UCSD-AML1 (cell line): ENCODE measurements around the gene SLC29A1.
A peak's percentile ranks its signal among the peaks of the same experiment; 100 is the strongest.
"Not testable (repeated sequence)": the region's sequence is repeated elsewhere in the genome, so short reads cannot be mapped to it uniquely, and the experiment has no call there.

Source experiments
- DNase-seq: peaks from one replicate; lab custom pipeline; 2025; ENCODE audit not compliant: unreplicated experiment; lab: John Stamatoyannopoulos, UW

Gene SLC29A1

DNA sequence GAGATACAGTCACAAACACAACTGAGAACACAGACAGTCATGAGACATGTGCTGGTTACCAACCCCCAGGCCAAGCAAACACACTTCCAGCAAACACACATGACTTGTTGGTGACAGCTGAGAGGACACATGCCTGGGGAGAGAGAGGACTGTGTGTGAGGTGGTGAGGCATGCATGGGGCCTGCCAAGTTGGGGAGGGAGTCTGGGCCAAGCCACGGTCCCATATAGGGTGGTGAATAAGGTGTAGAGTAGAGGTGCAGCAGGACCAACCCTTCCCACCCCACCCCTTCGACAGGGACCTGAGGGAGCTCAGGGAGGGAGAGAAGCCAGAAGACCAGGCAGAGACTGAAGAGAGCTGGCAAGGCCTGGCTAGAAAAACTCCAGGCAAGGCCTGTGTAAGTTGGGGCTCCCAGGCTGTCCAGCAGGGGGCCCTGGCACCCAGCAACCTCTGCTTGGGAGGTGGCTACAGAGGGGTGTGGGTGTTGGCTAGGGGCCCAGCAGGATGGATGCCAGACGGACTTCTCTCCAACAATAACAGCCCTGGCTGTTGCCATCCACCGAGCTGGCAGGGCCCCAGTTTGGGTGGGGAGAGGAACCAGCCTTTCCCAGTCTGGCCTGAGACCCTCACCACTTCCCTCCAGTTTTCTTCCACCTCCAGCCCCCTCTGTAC is 2.0 kb upstream of the SLC29A1 start:
- DNase-seq, result peak; percentile 83

DNA sequence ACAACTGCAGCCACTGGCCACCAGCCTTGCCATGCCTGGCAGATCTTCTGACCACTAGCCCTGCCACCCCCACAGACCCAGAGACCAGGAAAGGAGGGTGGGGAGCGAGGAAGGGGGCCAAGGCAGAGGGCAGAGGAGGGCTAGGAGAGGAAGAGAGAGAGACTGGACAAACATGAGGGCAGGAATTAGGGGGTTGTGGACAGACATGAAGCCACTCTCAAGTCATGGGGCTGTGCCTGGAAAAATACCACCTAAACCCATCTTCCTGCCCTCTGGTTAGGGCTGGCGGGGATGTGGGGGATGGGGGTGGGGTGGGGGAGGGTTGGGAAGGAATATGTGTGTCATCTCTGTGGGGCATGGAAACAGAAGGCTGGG is 1.4 kb upstream of the SLC29A1 start:
- DNase-seq, result no peak

DNA sequence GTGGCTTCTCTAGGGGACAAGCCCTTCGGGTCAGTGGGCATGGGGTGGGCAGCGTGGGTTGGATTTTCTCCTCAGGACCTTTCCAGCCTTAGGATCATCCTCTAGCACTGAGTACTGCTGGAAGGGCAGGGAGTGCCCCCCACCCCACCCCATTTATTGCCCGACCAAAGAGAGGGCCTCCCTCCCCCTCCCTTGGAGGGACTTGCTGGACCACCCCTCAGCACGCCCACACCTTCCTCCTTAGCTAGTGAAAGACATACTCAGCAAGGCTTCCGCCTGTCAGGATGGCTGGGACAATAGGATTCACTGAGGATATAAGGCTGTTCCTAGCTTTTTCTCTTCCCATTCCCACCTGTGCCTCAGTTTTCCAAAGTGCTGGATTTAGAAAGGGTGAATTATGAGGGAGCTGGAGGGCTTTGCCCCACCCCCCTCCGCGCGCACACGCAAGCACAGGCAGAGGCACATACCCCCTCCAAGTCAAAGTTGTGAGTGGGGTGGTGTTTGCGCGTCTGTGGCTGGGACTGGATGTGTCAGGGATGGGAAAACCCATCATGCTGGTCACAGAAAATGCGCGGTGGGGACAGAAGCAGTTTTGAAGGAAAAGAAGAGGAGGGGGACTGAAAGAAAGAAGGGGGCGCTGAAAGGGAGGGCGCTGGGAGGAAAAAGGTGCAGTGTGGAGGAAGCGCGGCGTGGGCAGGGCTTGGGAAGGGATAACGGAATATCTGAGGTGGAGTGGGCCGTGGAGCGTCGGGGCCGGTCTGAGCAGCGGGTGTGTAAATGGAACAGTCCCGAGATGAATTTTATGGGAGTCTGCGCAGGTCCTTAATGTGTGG is 693 bp upstream of the SLC29A1 start:
- DNase-seq, result no peak

DNA sequence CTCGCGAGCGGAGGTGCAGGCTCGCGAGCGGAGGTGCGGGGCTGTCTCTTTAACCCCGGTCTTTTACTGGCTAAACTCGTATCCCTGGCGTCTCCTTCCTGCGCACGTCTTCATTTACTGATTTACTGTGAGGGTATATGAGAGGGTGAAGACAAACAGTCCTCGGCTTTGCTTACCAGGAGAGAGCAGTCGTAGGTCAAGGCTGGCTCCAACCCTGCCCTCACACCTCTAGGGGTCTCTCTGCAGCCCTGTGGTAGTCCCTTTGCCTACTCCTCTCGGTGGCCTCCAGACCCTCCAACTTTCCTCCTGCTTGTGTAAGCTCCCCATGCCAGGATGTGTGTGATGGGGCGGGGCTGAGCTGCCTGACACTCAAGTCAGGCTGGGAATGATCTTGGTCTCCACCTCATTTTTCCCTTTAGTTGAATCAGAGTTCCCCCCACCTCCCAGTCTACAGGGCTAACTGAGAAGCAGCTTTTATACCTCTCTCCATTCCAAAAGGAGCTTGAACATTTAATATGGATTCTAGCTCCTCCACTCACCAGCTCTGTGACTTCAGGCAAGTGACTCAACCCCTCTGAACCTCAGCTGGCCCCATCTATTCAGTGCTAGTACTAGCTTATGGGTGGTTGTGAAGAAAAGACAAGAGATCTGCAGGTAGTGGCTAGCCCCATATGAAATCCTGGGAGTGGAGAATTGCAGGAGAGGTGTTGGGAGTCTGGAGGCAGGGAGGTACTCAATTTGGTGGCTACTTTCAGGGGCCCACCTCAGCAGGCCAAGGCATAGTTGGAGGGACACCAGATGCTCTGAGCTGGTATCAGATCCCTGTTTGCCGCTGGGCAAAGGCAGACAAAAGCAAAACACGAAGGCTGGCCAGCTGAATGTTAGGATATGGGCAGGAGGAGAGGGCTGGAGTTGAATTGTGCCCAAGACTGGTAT is 902 bp downstream of the SLC29A1 start:
- peak; percentile 44 for DNase-seq

DNA sequence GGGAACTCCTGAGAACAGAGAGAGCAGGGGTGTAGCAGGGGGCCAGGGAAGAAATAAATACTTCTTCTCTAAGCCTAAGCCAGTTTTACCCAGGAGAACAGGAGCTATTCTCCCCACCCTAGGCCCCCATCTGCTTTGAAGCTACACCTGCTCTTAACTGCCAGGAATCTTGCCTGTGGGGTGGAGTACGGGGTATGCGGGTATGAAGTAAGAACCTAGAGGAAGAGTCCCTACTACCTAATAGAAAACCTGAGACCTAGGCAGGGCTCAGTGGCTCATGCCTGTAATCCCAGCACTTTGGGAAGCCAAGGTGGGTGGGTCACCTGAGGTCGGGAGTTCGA is 1.5 kb downstream of the SLC29A1 start:
- DNase-seq, result no peak

DNA sequence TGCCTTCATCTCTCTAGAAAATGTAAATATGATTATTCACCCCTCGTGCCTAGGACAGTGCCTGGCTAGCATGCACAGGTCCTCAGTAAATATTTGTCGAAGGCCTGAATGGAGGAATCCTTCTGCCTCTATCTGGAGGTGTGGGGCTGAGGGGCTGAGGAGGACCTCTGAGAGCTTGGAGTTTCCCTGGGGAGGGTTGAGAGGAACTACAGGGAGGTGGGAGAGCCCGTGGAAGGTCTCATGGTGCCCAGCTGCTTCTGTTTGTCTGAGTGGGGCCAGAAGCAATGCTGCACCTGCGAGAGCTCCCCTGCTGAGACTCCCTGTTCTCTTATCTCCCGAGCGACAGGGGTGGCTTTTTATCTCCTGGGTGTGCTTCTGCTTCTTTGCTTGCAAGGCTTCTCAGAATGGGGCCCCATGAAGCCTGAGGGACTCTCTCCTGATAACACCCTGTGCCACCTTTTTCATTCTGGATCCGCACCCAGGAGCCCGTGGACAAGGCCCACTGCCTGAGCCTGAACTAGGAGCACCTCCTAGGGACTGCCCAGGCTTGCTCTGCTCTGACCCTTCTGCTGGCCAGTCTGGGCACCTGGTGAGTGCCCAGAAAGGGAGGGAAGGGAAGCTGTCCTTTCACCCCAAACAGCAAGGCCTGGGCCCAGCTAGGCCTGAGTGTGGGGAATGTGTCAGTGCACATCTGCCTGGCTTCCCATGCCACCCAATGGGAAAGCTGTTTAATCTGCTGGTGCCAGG is 2.4 kb downstream of the SLC29A1 start:
- DNase-seq, result no peak

DNA sequence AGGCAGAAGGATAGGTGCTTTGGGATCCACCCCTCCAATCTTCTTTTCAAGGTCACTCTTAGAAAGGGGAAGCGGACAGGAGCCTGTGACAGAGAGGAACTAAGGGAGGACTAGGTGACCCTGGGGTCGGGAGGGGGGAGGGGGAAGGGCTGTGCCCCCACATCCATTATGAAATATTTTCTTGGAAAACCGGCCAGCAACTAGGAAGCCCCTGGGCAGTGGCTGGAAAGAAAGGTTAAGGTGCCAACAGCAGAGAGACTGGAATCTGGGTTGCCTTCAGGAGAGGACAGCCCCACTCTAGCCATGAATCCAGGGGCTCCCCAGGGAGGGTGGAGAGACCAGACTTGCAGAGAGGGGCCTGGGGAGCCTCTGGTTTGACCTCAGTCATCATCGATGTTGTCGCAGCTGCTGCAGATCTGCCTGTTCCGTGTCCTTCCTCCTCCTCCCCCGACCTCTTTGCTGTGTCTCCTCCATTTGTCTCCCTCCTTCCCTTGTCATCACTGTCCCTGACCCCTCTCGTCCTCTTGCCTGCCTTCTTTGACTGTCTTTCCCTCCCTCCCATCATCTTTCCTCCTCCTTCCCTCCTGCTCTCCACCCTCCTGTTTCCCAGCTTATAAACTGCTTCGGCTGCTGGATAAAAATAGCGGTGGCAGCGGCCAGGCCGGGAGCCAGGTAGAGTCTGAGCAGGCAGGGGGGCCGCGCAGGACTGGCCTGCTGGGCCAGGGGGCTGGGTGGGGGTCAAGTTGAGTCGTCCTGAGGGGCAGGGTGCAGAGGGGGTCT is 3.2 kb downstream of the SLC29A1 start:
- DNase-seq, result no peak

DNA sequence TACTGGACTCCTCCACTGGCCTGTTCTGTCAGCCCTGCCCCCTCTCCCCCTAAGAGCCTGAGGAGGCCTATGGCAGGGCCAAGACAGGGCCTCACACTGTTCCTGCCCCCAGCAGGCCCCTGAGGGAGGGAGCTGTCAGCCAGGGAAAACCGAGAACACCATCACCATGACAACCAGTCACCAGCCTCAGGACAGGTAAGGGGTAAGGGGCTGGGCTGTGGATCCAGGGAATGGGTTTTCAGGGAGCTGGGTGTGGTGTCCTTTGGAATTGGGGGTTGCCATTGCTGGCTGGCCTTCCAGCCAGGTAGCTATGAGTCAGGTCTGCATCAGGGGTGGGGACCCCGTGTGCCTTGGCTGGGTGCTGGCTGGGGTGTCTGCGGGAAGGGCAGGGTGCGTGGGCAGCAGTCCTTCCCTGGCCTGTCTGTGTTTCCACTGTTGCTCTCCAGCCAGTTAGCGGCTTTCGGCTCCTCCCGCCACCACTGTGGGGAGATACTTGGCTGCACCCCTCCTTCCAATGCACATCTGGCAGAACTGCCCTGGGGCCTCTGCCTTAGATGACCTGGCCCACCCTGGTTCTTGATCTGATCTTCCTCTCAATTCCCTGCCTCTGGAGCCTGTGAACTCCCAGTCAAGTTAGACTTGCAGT is 3.9 kb downstream of the SLC29A1 start:
- no peak for DNase-seq

DNA sequence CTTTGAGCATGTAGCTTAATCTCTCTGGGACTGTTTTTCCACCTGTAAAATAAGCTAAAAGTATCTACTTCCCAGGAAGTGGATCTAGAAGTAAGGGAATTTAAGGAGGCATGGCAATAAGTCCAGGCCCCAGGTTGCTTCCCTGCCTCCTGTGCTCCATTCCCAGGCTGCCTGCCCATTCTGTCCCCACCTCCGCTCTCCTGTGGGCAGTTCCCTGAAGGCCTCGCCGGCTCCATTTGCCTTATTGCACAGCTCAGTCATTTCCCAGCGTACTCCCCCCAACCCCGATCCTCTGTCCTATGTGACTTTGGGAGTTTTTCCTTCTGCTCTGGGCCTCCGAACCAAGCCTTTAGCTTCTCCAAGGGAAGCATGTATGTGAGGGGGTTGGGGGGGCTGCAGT is 4.6 kb downstream of the SLC29A1 start:
- DNase-seq, result no peak

DNA sequence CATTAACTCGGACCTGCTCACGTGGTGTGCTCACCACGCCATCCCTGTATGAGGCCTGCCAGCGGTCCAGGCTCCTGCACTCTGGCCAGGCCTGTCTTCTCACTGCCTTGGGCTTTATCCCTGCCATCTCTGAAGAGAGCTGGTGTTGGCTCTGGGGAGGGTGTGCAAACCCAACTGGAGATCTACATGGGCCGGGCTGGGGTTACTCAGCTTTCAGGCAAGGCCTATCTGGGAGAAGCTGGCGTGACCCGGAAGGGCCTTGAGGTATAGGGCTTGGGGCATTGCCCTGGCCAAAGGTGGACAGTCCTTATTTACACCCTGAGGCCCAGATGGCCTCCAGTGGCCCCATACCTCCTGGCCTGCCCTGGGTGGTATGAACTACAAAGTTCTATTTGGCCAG is 5.0 kb downstream of the SLC29A1 start:
- DNase-seq, result no peak

DNA sequence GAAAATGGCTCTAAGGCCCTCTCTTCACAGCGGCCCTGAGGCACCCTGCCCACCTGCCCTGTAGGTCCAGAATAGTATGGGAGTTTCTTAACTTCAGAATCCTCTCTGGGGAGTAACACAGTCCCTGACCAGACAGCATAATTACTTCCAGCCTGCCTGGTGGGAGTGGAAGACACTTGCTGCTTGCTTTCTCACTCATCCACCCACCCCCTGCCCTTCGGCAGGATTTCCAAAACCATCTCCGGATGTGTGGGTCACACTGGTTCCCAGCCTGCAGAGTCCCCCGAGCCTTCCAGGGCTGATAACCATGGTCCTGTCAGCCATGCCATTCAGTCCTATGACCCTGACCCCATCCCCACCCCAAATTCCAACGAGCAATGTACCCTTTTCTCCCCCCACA is 5.4 kb downstream of the SLC29A1 start:
- no peak for DNase-seq

DNA sequence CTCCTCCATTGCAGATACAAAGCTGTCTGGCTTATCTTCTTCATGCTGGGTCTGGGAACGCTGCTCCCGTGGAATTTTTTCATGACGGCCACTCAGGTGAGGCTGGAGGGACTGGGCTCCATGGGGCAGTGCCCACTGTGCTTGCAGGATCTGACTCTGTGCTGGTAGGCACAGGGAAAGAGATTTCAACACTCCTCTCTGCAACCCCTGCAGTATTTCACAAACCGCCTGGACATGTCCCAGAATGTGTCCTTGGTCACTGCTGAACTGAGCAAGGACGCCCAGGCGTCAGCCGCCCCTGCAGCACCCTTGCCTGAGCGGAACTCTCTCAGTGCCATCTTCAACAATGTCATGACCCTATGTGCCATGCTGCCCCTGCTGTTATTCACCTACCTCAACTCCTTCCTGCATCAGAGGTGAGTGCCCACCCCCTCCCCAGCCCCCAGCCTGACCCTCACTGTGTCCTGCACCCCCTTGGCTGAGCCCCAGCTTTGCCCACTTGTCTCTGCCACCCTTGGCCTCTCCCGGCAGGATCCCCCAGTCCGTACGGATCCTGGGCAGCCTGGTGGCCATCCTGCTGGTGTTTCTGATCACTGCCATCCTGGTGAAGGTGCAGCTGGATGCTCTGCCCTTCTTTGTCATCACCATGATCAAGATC is 6.1 kb downstream of the SLC29A1 start:
- no peak for DNase-seq

DNA sequence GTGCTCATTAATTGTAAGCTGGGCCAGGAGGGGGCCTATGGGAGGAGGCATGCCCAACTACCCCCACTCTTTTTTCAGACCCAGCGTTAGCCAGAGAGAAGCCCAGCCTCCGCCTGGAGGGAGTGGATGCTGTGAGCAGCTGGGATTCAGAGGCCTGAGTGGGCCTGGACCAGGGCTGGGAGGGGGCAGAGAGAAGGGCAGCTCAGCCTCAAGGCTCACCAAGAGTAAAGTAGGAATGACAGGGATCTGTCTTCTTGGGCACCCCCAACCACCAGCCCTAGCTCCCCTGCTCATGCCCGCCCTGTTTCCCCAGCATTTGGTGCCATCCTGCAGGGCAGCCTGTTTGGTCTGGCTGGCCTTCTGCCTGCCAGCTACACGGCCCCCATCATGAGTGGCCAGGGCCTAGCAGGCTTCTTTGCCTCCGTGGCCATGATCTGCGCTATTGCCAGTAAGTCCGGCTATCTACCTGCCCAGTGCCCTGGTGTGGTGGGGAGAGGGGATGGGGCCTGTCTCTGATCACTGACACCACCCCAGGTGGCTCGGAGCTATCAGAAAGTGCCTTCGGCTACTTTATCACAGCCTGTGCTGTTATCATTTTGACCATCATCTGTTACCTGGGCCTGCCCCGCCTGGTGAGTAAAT is 6.8 kb downstream of the SLC29A1 start:
- no peak for DNase-seq

DNA sequence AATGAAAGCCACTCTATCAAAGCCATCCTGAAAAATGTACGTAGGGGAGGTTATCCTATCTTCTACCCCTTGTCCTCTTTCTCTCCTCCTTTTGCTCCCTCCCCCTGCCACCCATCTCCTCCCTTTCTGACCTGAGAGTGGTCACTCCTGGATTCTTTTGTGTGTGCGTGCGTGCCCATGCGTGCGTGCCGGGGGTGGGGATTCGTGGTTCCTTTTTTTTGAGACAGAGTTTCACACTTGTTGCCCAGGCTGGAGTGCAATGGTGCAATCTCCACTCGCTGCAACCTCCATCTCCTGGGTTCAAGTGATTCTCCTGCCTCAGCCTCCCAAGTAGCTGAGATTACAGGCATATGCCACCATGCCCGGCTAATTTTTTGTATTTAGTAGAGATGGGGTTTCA is 8.0 kb downstream of the SLC29A1 start:
- not testable (repeated sequence) for DNase-seq

DNA sequence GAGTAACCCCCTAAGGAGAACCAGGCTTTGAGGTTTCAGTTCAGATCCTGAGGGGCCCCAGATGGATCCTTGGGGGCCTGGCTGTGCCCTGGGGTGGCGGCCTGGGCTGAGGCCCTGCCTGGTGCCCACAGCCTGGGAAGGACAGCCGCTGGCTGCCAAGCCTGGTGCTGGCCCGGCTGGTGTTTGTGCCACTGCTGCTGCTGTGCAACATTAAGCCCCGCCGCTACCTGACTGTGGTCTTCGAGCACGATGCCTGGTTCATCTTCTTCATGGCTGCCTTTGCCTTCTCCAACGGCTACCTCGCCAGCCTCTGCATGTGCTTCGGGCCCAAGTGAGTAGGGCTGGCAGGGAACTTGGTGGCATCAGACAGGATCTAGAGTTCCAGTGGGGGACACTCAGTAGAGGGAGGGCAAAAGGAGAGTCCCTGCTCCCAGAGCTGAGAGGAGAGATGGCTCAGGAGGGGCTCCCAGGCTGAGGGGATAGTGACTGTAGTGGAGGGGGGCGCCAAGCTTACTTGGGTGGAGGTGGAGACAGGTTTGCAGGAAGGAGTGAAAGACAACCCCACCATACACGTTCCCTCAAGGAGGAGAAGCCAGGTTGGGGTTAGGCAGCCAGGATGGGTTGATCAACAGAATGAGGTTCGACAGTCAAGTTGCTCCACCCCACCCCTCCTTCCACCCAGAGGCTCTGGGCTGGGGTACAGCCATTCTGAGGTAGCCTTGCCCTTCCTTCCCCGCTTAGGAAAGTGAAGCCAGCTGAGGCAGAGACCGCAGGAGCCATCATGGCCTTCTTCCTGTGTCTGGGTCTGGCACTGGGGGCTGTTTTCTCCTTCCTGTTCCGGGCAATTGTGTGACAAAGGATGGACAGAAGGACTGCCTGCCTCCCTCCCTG is 9.5 kb downstream of the SLC29A1 start:
- peak; percentile 65 for DNase-seq

DNA sequence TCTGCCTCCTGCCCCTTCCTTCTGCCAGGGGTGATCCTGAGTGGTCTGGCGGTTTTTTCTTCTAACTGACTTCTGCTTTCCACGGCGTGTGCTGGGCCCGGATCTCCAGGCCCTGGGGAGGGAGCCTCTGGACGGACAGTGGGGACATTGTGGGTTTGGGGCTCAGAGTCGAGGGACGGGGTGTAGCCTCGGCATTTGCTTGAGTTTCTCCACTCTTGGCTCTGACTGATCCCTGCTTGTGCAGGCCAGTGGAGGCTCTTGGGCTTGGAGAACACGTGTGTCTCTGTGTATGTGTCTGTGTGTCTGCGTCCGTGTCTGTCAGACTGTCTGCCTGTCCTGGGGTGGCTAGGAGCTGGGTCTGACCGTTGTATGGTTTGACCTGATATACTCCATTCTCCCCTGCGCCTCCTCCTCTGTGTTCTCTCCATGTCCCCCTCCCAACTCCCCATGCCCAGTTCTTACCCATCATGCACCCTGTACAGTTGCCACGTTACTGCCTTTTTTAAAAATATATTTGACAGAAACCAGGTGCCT is 10.2 kb downstream of the SLC29A1 start:
- DNase-seq, result no peak
